HepG2 (cell line): ENCODE measurements around the gene TMEM273. TPM values are rescaled to one million over a fixed set of nuclear protein-coding genes. Genes with fewer than 3 reads are reported as not detected.
A peak's percentile ranks its signal among the peaks of the same experiment; 100 is the strongest.

ENCODE experiments used
- BRD4 ChIP-seq: sonication (generic); formaldehyde crosslinking; IDR thresholded peaks from 2 replicates; pipeline ENCODE4 v1.4.0; 2020; ENCODE audit warnings: missing genetic modification reagents
- CCDC6 ChIP-seq: sonication (generic); formaldehyde crosslinking; IDR thresholded peaks from 2 replicates; pipeline ENCODE4 v1.8.1; 2022; ENCODE audit warnings: mild to moderate bottlenecking, missing genetic modification reagents, moderate library complexity
- CREB1 ChIP-seq, 2 experiments: fragments of 450-650 bp in 1 of 2; IDR thresholded peaks; 2 replicates each; pipeline ENCODE4 v1.6.1; 2016 to 2017; ENCODE audit warnings: control low read depth in 1 of 2, mild to moderate bottlenecking in 1 of 2, missing compliant biosample characterization in 1 of 2, missing genetic modification characterization in 1 of 2
- MED13 ChIP-seq: sonication (generic); formaldehyde crosslinking; IDR thresholded peaks from 2 replicates; pipeline ENCODE4 v1.5.0; 2020; ENCODE audit warnings: missing genetic modification reagents
- SALL2 ChIP-seq: sonication (generic); formaldehyde crosslinking; IDR thresholded peaks from 2 replicates; pipeline ENCODE4 v1.8.1; 2023; ENCODE audit warnings: mild to moderate bottlenecking, missing genetic modification reagents, inconsistent platforms
- ZBTB42 ChIP-seq: sonication (generic); formaldehyde crosslinking; IDR thresholded peaks from 2 replicates; pipeline ENCODE4 v1.5.0; 2020; ENCODE audit warnings: mild to moderate bottlenecking, missing genetic modification reagents
- ZNF30 ChIP-seq: sonication (generic); formaldehyde crosslinking; IDR thresholded peaks from 2 replicates; pipeline ENCODE4 v1.5.0; 2020; ENCODE audit warnings: mild to moderate bottlenecking, missing genetic modification reagents
- ZNF335 ChIP-seq: sonication (generic); formaldehyde crosslinking; IDR thresholded peaks from 2 replicates; pipeline ENCODE4 v1.4.0; 2020; ENCODE audit warnings: missing genetic modification reagents
- ZNF552 ChIP-seq: sonication (generic); formaldehyde crosslinking; IDR thresholded peaks from 2 replicates; pipeline ENCODE4 v1.9.0; 2022; ENCODE audit warnings: missing genetic modification reagents, mild to moderate bottlenecking, borderline replicate concordance
- ZNF570 ChIP-seq: sonication (generic); formaldehyde crosslinking; IDR thresholded peaks from 2 replicates; pipeline ENCODE4 v1.4.0; 2020; ENCODE audit warnings: mild to moderate bottlenecking, missing genetic modification reagents, borderline replicate concordance
- polyA plus RNA-seq, 8 experiments: library from polyadenylated mRNA; depleted of rRNA in 3 of 8; stranded (reverse) in 7 of 8; unstranded in 1 of 8; fragments of >200 nt; fragmentation: Illumina TruSeq in 4 of 8; extraction: Trizol in 4 of 8; gene quantifications; 2 replicates each; pipeline versions ENCODE4 v1.2.1 to v1.2.3, GENCODE V29; 2011 to 2016; ENCODE audit warnings: low read depth in 4 of 8, missing spikeins in 1 of 8, mixed read lengths in 1 of 8; ENCODE audit not compliant: insufficient read depth in 1 of 8
- total RNA-seq, 5 experiments: library from RNA; depleted of rRNA; stranded (reverse); fragments of >200 nt; fragmentation: Illumina TruSeq; extraction: Trizol; gene quantifications; 2 replicates each; pipeline ENCODE4 v1.2.3, GENCODE V29; 2016; ENCODE audit warnings: low read depth in 1 of 5
- TF ChIP-seq, protein P1 (sequence below): sonication (generic); formaldehyde crosslinking; IDR thresholded peaks from 2 replicates; pipeline ENCODE4 v1.5.0; 2020; ENCODE audit warnings: mild to moderate bottlenecking, missing genetic modification reagents, moderate library complexity
- TF ChIP-seq, protein P2 (sequence below): sonication (generic); formaldehyde crosslinking; IDR thresholded peaks from 2 replicates; pipeline ENCODE4 v1.9.0; 2021; ENCODE audit warnings: mild to moderate bottlenecking, missing genetic modification reagents
- TF ChIP-seq, protein P3 (sequence below): IDR thresholded peaks from 2 replicates; pipeline ENCODE4 v1.6.1; 2018; ENCODE audit warnings: missing genetic modification reagents
- TF ChIP-seq, protein P4 (sequence below): sonication (generic); formaldehyde crosslinking; IDR thresholded peaks from 2 replicates; pipeline ENCODE4 v1.5.0; 2020; ENCODE audit warnings: missing genetic modification reagents
- TF ChIP-seq, protein P5 (sequence below): sonication (generic); formaldehyde crosslinking; conservative IDR thresholded peaks from 2 replicates; pipeline ENCODE4 v1.8.0; 2022; ENCODE audit warnings: mild to moderate bottlenecking, moderate library complexity, missing genetic modification reagents

TMEM273 gene
- total and polyA plus RNA-seq, 2 of the 13 experiments (the other 11 are each of a cell fraction or from before 2014, with no cell fraction given), result not detected

DNA sequence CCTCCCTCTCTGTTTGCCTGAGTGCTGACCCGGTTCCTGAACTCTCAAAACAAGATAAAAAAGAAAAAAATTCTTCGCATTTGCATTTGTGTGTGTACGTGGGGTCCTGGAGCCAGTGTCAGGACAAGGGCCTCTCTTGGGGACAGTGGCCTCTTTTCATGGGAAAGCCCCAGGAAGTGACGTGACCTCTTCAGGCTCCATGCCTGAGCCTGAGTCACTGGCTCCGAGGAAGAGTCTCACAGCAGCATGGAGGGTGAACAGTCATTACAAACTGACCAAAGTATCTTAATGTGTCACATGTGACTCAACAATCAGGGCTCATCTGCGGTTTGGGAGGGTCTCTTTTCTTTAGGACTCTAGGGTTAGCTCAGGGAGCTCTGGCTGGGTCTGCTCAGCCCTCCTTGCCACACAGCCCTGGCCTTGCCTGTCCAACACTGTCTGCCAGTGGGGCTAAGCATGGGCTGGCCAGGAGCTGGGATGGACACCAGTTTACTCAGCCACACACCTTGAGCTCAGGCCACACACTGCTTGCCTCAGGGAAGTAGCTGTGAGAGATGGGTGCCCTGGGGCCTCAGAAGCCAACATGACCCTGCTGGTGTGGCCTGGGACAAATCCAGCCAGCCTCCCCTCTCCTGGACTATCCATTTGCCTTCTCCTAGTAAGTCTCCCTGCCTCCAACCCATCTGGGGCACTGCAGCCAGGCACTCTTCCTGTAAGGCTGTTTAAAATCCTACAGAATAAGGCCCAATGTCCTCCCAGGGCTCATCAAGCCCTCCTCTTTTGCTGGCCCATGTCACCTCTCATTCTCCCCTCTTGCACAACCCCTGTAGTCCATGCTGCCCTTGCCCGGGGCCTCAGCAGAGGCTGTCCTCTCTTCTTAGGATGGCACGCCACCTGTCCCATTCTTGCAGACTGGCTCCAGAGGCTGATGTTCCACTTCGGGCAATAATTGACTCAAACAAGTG, 10.5 kb downstream of the TMEM273 start (continued):
- TF ChIP-seq, protein P1, sequence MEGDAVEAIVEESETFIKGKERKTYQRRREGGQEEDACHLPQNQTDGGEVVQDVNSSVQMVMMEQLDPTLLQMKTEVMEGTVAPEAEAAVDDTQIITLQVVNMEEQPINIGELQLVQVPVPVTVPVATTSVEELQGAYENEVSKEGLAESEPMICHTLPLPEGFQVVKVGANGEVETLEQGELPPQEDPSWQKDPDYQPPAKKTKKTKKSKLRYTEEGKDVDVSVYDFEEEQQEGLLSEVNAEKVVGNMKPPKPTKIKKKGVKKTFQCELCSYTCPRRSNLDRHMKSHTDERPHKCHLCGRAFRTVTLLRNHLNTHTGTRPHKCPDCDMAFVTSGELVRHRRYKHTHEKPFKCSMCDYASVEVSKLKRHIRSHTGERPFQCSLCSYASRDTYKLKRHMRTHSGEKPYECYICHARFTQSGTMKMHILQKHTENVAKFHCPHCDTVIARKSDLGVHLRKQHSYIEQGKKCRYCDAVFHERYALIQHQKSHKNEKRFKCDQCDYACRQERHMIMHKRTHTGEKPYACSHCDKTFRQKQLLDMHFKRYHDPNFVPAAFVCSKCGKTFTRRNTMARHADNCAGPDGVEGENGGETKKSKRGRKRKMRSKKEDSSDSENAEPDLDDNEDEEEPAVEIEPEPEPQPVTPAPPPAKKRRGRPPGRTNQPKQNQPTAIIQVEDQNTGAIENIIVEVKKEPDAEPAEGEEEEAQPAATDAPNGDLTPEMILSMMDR (CRISPR knock-in tag), result no peak
- TF ChIP-seq CREB1 (IDR thresholded peaks at IDR 0.05) (peak; percentile 60), CREB1 (CRISPR knock-in tag; IDR thresholded peaks at IDR 0.05) (peak; percentile 50; the same call in 1 of the 2 replicates), ZNF570 (CRISPR knock-in tag) (no peak), SALL2 (CRISPR knock-in tag) (no peak), BRD4 (no peak), CCDC6 (no peak), MED13 (CRISPR knock-in tag) (no peak), ZBTB42 (no peak), ZNF30 (CRISPR knock-in tag) (no peak), ZNF552 (CRISPR knock-in tag) (no peak), ZNF335 (peak; percentile 57; the same call in 1 of the 2 replicates)
- TF ChIP-seq, protein P2, sequence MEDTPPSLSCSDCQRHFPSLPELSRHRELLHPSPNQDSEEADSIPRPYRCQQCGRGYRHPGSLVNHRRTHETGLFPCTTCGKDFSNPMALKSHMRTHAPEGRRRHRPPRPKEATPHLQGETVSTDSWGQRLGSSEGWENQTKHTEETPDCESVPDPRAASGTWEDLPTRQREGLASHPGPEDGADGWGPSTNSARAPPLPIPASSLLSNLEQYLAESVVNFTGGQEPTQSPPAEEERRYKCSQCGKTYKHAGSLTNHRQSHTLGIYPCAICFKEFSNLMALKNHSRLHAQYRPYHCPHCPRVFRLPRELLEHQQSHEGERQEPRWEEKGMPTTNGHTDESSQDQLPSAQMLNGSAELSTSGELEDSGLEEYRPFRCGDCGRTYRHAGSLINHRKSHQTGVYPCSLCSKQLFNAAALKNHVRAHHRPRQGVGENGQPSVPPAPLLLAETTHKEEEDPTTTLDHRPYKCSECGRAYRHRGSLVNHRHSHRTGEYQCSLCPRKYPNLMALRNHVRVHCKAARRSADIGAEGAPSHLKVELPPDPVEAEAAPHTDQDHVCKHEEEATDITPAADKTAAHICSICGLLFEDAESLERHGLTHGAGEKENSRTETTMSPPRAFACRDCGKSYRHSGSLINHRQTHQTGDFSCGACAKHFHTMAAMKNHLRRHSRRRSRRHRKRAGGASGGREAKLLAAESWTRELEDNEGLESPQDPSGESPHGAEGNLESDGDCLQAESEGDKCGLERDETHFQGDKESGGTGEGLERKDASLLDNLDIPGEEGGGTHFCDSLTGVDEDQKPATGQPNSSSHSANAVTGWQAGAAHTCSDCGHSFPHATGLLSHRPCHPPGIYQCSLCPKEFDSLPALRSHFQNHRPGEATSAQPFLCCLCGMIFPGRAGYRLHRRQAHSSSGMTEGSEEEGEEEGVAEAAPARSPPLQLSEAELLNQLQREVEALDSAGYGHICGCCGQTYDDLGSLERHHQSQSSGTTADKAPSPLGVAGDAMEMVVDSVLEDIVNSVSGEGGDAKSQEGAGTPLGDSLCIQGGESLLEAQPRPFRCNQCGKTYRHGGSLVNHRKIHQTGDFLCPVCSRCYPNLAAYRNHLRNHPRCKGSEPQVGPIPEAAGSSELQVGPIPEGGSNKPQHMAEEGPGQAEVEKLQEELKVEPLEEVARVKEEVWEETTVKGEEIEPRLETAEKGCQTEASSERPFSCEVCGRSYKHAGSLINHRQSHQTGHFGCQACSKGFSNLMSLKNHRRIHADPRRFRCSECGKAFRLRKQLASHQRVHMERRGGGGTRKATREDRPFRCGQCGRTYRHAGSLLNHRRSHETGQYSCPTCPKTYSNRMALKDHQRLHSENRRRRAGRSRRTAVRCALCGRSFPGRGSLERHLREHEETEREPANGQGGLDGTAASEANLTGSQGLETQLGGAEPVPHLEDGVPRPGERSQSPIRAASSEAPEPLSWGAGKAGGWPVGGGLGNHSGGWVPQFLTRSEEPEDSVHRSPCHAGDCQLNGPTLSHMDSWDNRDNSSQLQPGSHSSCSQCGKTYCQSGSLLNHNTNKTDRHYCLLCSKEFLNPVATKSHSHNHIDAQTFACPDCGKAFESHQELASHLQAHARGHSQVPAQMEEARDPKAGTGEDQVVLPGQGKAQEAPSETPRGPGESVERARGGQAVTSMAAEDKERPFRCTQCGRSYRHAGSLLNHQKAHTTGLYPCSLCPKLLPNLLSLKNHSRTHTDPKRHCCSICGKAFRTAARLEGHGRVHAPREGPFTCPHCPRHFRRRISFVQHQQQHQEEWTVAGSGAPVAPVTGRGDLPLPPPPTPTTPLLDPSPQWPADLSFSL, result no peak
- TF ChIP-seq, protein P3, sequence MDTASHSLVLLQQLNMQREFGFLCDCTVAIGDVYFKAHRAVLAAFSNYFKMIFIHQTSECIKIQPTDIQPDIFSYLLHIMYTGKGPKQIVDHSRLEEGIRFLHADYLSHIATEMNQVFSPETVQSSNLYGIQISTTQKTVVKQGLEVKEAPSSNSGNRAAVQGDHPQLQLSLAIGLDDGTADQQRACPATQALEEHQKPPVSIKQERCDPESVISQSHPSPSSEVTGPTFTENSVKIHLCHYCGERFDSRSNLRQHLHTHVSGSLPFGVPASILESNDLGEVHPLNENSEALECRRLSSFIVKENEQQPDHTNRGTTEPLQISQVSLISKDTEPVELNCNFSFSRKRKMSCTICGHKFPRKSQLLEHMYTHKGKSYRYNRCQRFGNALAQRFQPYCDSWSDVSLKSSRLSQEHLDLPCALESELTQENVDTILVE (CRISPR knock-in tag), result no peak
- TF ChIP-seq, protein P4, sequence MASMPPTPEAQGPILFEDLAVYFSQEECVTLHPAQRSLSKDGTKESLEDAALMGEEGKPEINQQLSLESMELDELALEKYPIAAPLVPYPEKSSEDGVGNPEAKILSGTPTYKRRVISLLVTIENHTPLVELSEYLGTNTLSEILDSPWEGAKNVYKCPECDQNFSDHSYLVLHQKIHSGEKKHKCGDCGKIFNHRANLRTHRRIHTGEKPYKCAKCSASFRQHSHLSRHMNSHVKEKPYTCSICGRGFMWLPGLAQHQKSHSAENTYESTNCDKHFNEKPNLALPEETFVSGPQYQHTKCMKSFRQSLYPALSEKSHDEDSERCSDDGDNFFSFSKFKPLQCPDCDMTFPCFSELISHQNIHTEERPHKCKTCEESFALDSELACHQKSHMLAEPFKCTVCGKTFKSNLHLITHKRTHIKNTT (CRISPR knock-in tag), result no peak
- TF ChIP-seq, protein P5, sequence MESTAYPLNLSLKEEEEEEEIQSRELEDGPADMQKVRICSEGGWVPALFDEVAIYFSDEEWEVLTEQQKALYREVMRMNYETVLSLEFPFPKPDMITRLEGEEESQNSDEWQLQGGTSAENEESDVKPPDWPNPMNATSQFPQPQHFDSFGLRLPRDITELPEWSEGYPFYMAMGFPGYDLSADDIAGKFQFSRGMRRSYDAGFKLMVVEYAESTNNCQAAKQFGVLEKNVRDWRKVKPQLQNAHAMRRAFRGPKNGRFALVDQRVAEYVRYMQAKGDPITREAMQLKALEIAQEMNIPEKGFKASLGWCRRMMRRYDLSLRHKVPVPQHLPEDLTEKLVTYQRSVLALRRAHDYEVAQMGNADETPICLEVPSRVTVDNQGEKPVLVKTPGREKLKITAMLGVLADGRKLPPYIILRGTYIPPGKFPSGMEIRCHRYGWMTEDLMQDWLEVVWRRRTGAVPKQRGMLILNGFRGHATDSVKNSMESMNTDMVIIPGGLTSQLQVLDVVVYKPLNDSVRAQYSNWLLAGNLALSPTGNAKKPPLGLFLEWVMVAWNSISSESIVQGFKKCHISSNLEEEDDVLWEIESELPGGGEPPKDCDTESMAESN (CRISPR knock-in tag), result no peak
